CD14-positive monocyte (primary cell): Measurements from ENCODE around the gene DNAJB1. TPM values are rescaled to one million over a fixed set of nuclear protein-coding genes. Genes with fewer than 3 reads are reported as not detected.

ENCODE experiments used
- DNase-seq, 3 donors: peaks; one replicate each; pipeline ENCODE4 v3.0.0-alpha.2; 2011 to 2022
- H2AFZ ChIP-seq: 2 replicates; pipeline ENCODE4 v1.6.0; 2012; ENCODE audit warnings: mild to moderate bottlenecking, low read depth, low read length, inconsistent platforms; ENCODE audit not compliant: insufficient read depth, poor library complexity, severe bottlenecking
- H3K27ac ChIP-seq, 2 donors: 1 replicate in 1 of 2; 2 replicates in 1 of 2; pipeline ENCODE4 v1.5.1; 2012 to 2013; ENCODE audit warnings: low read length in 2 of 2, control low read depth in 1 of 2, inconsistent platforms in 1 of 2, low read depth in 1 of 2, mild to moderate bottlenecking in 1 of 2
- H3K27me3 ChIP-seq, 2 donors: one replicate each; pipeline versions ENCODE4 v1.6.0 to v1.6.1; 2011 to 2013; ENCODE audit warnings: low read length in 2 of 2; ENCODE audit not compliant: control insufficient read depth in 2 of 2, insufficient read depth in 2 of 2
- H3K36me3 ChIP-seq, 2 donors: replicated peaks in 1 of 2; 1 replicate in 1 of 2; 2 replicates in 1 of 2; pipeline versions ENCODE4 v1.5.1 to v1.6.1; 2012 to 2013; ENCODE audit warnings: low read length in 2 of 2, control low read depth in 1 of 2, inconsistent platforms in 1 of 2, mild to moderate bottlenecking in 1 of 2; ENCODE audit not compliant: insufficient read depth in 2 of 2, control insufficient read depth in 1 of 2
- H3K4me1 ChIP-seq, 2 donors: 1 replicate in 1 of 2; 2 replicates in 1 of 2; pipeline versions ENCODE4 v1.5.1 to v1.6.1; 2012 to 2013; ENCODE audit warnings: low read length in 2 of 2, control low read depth in 1 of 2, inconsistent platforms in 1 of 2, mild to moderate bottlenecking in 1 of 2, moderate library complexity in 1 of 2; ENCODE audit not compliant: insufficient read depth in 2 of 2, control insufficient read depth in 1 of 2
- H3K4me2 ChIP-seq: replicated peaks from 2 replicates; pipeline ENCODE3; 2012; ENCODE audit warnings: low read length, moderate library complexity, mild to moderate bottlenecking; ENCODE audit not compliant: poor library complexity, severe bottlenecking; ENCODE audit errors: extremely low read depth
- H3K4me3 ChIP-seq, 3 experiments: fragments of 200-600 bp in 1 of 3; sonication (generic) in 1 of 3; replicated peaks in 1 of 3; 1 replicate in 2 of 3; 2 replicates in 1 of 3; pipeline ENCODE4 v1.5.1; 2011 to 2013; ENCODE audit warnings: low read length in 3 of 3, mild to moderate bottlenecking in 3 of 3, control low read depth in 2 of 3, low read depth in 2 of 3, inconsistent platforms in 1 of 3, moderate library complexity in 1 of 3
- H3K79me2 ChIP-seq: 2 replicates; pipeline ENCODE4 v1.6.0; 2012; ENCODE audit warnings: mild to moderate bottlenecking, control low read depth, inconsistent platforms, low read length, moderate library complexity; ENCODE audit not compliant: insufficient read depth
- H3K9ac ChIP-seq: 2 replicates; pipeline ENCODE4 v1.6.0; 2017; ENCODE audit warnings: low read length, mild to moderate bottlenecking; ENCODE audit not compliant: insufficient read depth, poor library complexity, severe bottlenecking
- H3K9me3 ChIP-seq, 2 donors: replicated peaks in 1 of 2; 1 replicate in 1 of 2; 2 replicates in 1 of 2; pipeline versions ENCODE4 v1.5.1 to v1.6.1; 2012 to 2013; ENCODE audit warnings: low read length in 2 of 2, control low read depth in 1 of 2; ENCODE audit not compliant: control insufficient read depth in 1 of 2, insufficient read depth in 1 of 2
- H4K20me1 ChIP-seq: 2 replicates; pipeline ENCODE4 v1.6.0; 2012; ENCODE audit warnings: mild to moderate bottlenecking, low read length, control low read depth, moderate library complexity; ENCODE audit not compliant: insufficient read depth
- H3K27ac Mint-ChIP-seq, 7 donors: one replicate each; pipeline ENCODE4 v1.8.0; 2020; ENCODE audit warnings: mild to moderate bottlenecking in 7 of 7, mixed read lengths in 7 of 7, moderate library complexity in 6 of 7, inconsistent platforms in 2 of 7
- H3K27me3 Mint-ChIP-seq, 3 donors: one replicate each; pipeline ENCODE4 v1.8.0; 2021 to 2022; ENCODE audit warnings: low read depth in 3 of 3, mild to moderate bottlenecking in 3 of 3, mixed read lengths in 3 of 3, moderate library complexity in 3 of 3, inconsistent platforms in 1 of 3
- H3K36me3 Mint-ChIP-seq, 2 donors: one replicate each; pipeline ENCODE4 v1.8.0; 2020; ENCODE audit warnings: mixed read lengths in 2 of 2, inconsistent platforms in 1 of 2, mild to moderate bottlenecking in 1 of 2
- H3K4me1 Mint-ChIP-seq: one replicate; pipeline ENCODE4 v1.8.0; 2020; ENCODE audit warnings: mild to moderate bottlenecking, mixed read lengths
- H3K4me3 Mint-ChIP-seq, 2 donors: one replicate each; pipeline ENCODE4 v1.8.0; 2020; ENCODE audit warnings: mild to moderate bottlenecking in 2 of 2, mixed read lengths in 2 of 2, moderate library complexity in 1 of 2
- H3K9me3 Mint-ChIP-seq, 7 donors: one replicate each; pipeline ENCODE4 v1.8.0; 2020 to 2022; ENCODE audit warnings: mixed read lengths in 7 of 7, mild to moderate bottlenecking in 6 of 7, moderate library complexity in 6 of 7, inconsistent platforms in 2 of 7
- CTCF ChIP-seq: fragments of 200-600 bp; IDR thresholded peaks from one replicate; pipeline ENCODE4 v1.8.0; 2022; ENCODE audit warnings: antibody characterized with exemption, mild to moderate bottlenecking
- WGBS: methylation state at CpG from one replicate; pipeline ENCODE4 v1.1.5; 2013; ENCODE audit warnings: missing lambda C conversion rate; ENCODE audit not compliant: insufficient coverage; 5-methylcytosine and 5-hydroxymethylcytosine counted together
- intact Hi-C, 2 donors: fragments of 100-400 bp; cut with micrococcal nuclease; formaldehyde crosslinking; loops; one replicate each; pipeline versions ENCODE4 v1.15.0 to v1.15.1; 2023
- polyA plus RNA-seq, 3 donors: library from polyadenylated mRNA; depleted of rRNA in 1 of 3; unstranded in 2 of 3; stranded (reverse) in 1 of 3; fragments of 300-500 nt in 2 of 3; fragments of >200 nt in 1 of 3; fragmentation: Illumina TruSeq in 2 of 3; gene quantifications; 1 replicate in 2 of 3; 2 replicates in 1 of 3; pipeline ENCODE4 v1.2.3, GENCODE V29; 2012 to 2021

DNAJB1 gene
- polyA plus RNA-seq, 3 donors: 59.3 to 107 (median 70.9) TPM

GRCh38 chr19:14512406-14512961 lies 5.7 kb downstream of the DNAJB1 start:
- H3K4me1 ChIP-seq: peaks cover 64 to 69% of the 10 kb centered on the region in 2 donors
- Mint-ChIP-seq H3K4me3 (no peak overlapping the region), H3K36me3 (peaks cover 36% of the 10 kb centered on the region in 2 donors), H3K4me1 (peaks cover 66% of the 10 kb centered on the region), H3K27ac (peak overlapping the region in 5 of 7 donors; percentile 15 to 57 (median 41)), H3K9me3 (no peaks in the 10 kb centered on the region), H3K27me3 (peaks cover 0 to 6% (median 0%) of the 10 kb centered on the region in 3 donors)
- H3K9me3 ChIP-seq: no peaks in the 10 kb centered on the region
- no peak for TF ChIP-seq CTCF
- no peak overlapping the region for H3K4me3 ChIP-seq
- no peak overlapping the region for H3K27ac ChIP-seq
- H3K4me2 ChIP-seq: no peak overlapping the region
- peaks cover 31% of the 10 kb centered on the region for H3K79me2 ChIP-seq
- no peaks in the 10 kb centered on the region for H3K27me3 ChIP-seq
- H4K20me1 ChIP-seq: peaks cover 41% of the 10 kb centered on the region
- H3K9ac ChIP-seq: no peak overlapping the region
- 93% methylated on average over 4 of the region's 14 CpGs for WGBS
- no peak overlapping the region for H2AFZ ChIP-seq
- DNase-seq: no peak
- peaks cover 28 to 32% of the 10 kb centered on the region in 2 donors for H3K36me3 ChIP-seq
- intact Hi-C loops: no loop called here

GRCh38 chr19:14511229-14511593 lies 7.0 kb downstream of the DNAJB1 start:
- Histone ChIP-seq H3K79me2 (peaks cover 18% of the 10 kb centered on the region), H3K9ac (no peak overlapping the region), H3K27me3 (no peaks in the 10 kb centered on the region), H3K4me3 (peak overlapping the region in 1 of 3 experiments; percentile 56), H3K27ac (peak overlapping the region; percentile 68 to 93), H3K9me3 (no peaks in the 10 kb centered on the region), H4K20me1 (peaks cover 28% of the 10 kb centered on the region), H2AFZ (no peak overlapping the region), H3K4me2 (peak overlapping the region; percentile 59), H3K4me1 (peaks cover 55 to 63% of the 10 kb centered on the region in 2 donors), H3K36me3 (peaks cover 23 to 27% of the 10 kb centered on the region in 2 donors)
- 16% methylated on average over 3 of the region's 4 CpGs for WGBS
- H3K4me1 Mint-ChIP-seq: peaks cover 63% of the 10 kb centered on the region
- peak overlapping the region; percentile 96 to 99 (median 98) for H3K27ac Mint-ChIP-seq
- peaks cover 0 to 6% (median 0%) of the 10 kb centered on the region in 3 donors for H3K27me3 Mint-ChIP-seq
- DNase-seq: peak in 2 of 3 donors; percentile 23 to 45
- intact Hi-C loops: no loop called here
- H3K4me3 Mint-ChIP-seq: peak overlapping the region; percentile 58 to 77
- no peaks in the 10 kb centered on the region for H3K9me3 Mint-ChIP-seq
- TF ChIP-seq CTCF: no peak
- peaks cover 30% of the 10 kb centered on the region in 2 donors for H3K36me3 Mint-ChIP-seq
